Stimulated activated CD4-positive, alpha-beta T cell treated with anti-CD3 and anti-CD28 coated beads, Interleukin-1b, Interleukin-23, amount 100 ng/mL, for 1 hour (primary cell): ENCODE data around the gene SYNE4.

Source experiments
- DNase-seq, 2 donors: peaks; one replicate each; pipeline ENCODE4 v3.0.0-alpha.2; 2020; ENCODE audit warnings: low read depth in 2 of 2

The SYNE4 gene

GRCh38 chr19:35955881-35956634, 52.6 kb downstream of the SYNE4 start:
- no peak for DNase-seq
